ENCODE results near the gene RBM4. TPM values are rescaled to one million over a fixed set of nuclear protein-coding genes. Genes with fewer than 3 reads are reported as not detected.

Gene RBM4
- total RNA-seq, 1 experiment from 2014 or later: 245 TPM

GRCh38 chr11:66693356-66694055 lies 55.0 kb downstream of the RBM4 start:
- Histone ChIP-seq H3K36me3 (ENCODE audit: insufficient read depth, low read length, poor library complexity, severe bottlenecking) (no peaks in the 10 kb centered on the region), H3K9me3 (ENCODE audit: low read depth, low read length, poor library complexity, severe bottlenecking) (no peaks in the 10 kb centered on the region), H3K4me1 (ENCODE audit: insufficient read depth, low read length, poor library complexity, severe bottlenecking) (no peaks in the 10 kb centered on the region), H3K4me3 (ENCODE audit: low read depth, low read length, poor library complexity, severe bottlenecking) (no peak overlapping the region), H3K27me3 (replicated peaks; ENCODE audit: insufficient read depth, low read depth, low read length, poor library complexity) (no peaks in the 10 kb centered on the region), H3K27ac (ENCODE audit: low read depth, low read length, poor library complexity, severe bottlenecking) (no peak overlapping the region)
- ChIA-PET CTCF (interaction anchor here (3.1 kb wide), 1 partner anchor 141 kb away, joined by 8 read pairs; no protein-coding TSS in a partner anchor), POLR2A (ENCODE audit: low non-redundant PET) (no interaction called here)
- DNase-seq (ENCODE audit: low spot score): no peak
- TSS peak; percentile 44 for BruUV-seq (replicated peaks)
- intact Hi-C loops (cut with micrococcal nuclease; ENCODE audit: unreplicated experiment): loop anchor here (1.0 to 5.0 kb wide), 3 partner anchors 141 to 284 kb away; partner anchors contain the start of gene C11orf86
- TF ChIP-seq EZH2 (IDR thresholded peaks at IDR 0.05; ENCODE audit: borderline replicate concordance, low read depth, low read length, poor library complexity, severe bottlenecking) (no peak), CTCF (conservative IDR thresholded peaks at IDR 0.05; ENCODE audit: low read depth, low read length) (no peak)

- Histone ChIP-seq H3K27me3 (replicated peaks; ENCODE audit: insufficient read depth, low read depth, low read length, poor library complexity) (no peaks in the 10 kb centered on the region), H3K27ac (ENCODE audit: low read depth, low read length, poor library complexity, severe bottlenecking) (no peak overlapping the region), H3K4me3 (ENCODE audit: low read depth, low read length, poor library complexity, severe bottlenecking) (no peak overlapping the region), H3K36me3 (ENCODE audit: insufficient read depth, low read length, poor library complexity, severe bottlenecking) (no peaks in the 10 kb centered on the region), H3K9me3 (ENCODE audit: low read depth, low read length, poor library complexity, severe bottlenecking) (no peaks in the 10 kb centered on the region), H3K4me1 (ENCODE audit: insufficient read depth, low read length, poor library complexity, severe bottlenecking) (no peaks in the 10 kb centered on the region)
- TF ChIP-seq EZH2 (IDR thresholded peaks at IDR 0.05; ENCODE audit: borderline replicate concordance, low read depth, low read length, poor library complexity, severe bottlenecking) (no peak), CTCF (conservative IDR thresholded peaks at IDR 0.05; ENCODE audit: low read depth, low read length) (no peak)
- BruUV-seq (replicated peaks): no TSS peak
- intact Hi-C loops (cut with micrococcal nuclease; ENCODE audit: unreplicated experiment): loop anchor here (1.0 to 5.0 kb wide), 3 partner anchors 140 to 283 kb away; partner anchors contain the start of gene C11orf86
- DNase-seq (ENCODE audit: low spot score): no peak
- POLR2A ChIA-PET (ENCODE audit: low non-redundant PET): no interaction called here
- CTCF ChIA-PET: interaction anchor here (3.1 kb wide), 1 partner anchor 140 kb away, joined by 8 read pairs; no protein-coding TSS in a partner anchor
Measured at GRCh38 chr11:66694056-66694410, 55.5 kb downstream of the RBM4 start.

GRCh38 chr11:66694732-66695207 lies 56.3 kb downstream of the RBM4 start:
- H3K27ac ChIP-seq (ENCODE audit: low read depth, low read length, poor library complexity, severe bottlenecking): no peak overlapping the region
- no peaks in the 10 kb centered on the region for H3K27me3 ChIP-seq (replicated peaks; ENCODE audit: insufficient read depth, low read depth, low read length, poor library complexity)
- intact Hi-C loops (cut with micrococcal nuclease; ENCODE audit: unreplicated experiment): loop anchor here (1.0 to 5.0 kb wide), 3 partner anchors 140 to 283 kb away; partner anchors contain the start of gene C11orf86
- CTCF ChIA-PET: interaction anchor here (0.6 to 3.1 kb wide), 3 partner anchors 17 to 140 kb away, joined by 3 to 12 read pairs (median 8); no protein-coding TSS in a partner anchor
- DNase-seq (ENCODE audit: low spot score): peak; percentile 95
- no peak for TF ChIP-seq EZH2 (IDR thresholded peaks at IDR 0.05; ENCODE audit: borderline replicate concordance, low read depth, low read length, poor library complexity, severe bottlenecking)
- peak; percentile 99 for TF ChIP-seq CTCF (conservative IDR thresholded peaks at IDR 0.05; ENCODE audit: low read depth, low read length)
- no peaks in the 10 kb centered on the region for H3K36me3 ChIP-seq (ENCODE audit: insufficient read depth, low read length, poor library complexity, severe bottlenecking)
- BruUV-seq (replicated peaks): no TSS peak
- no peak overlapping the region for H3K4me3 ChIP-seq (ENCODE audit: low read depth, low read length, poor library complexity, severe bottlenecking)
- POLR2A ChIA-PET (ENCODE audit: low non-redundant PET): no interaction called here
- no peaks in the 10 kb centered on the region for H3K4me1 ChIP-seq (ENCODE audit: insufficient read depth, low read length, poor library complexity, severe bottlenecking)
- no peaks in the 10 kb centered on the region for H3K9me3 ChIP-seq (ENCODE audit: low read depth, low read length, poor library complexity, severe bottlenecking)

Other genes with a start within 250 kb of the RBM4 start
- gene NPAS4, start 217.7 kb upstream of the RBM4 start, total RNA-seq (2021): not detected in 2 replicates
- 96.5 and 97.9 TPM in 2 replicates for gene MRPL11, start 199.9 kb upstream of the RBM4 start, total RNA-seq (2021)
- 15.4 and 18.5 TPM in 2 replicates for gene PELI3, start 171.8 kb upstream of the RBM4 start, total RNA-seq (2021)
- gene DPP3, start 158.3 kb upstream of the RBM4 start, total RNA-seq (2021): 83.3 and 93.3 TPM in 2 replicates
- gene BBS1, start 128.1 kb upstream of the RBM4 start, total RNA-seq (2021): 40.5 and 48.4 TPM in 2 replicates
- gene ZDHHC24, start 92.7 kb upstream of the RBM4 start, total RNA-seq (2021): 9.7 and 12.2 TPM in 2 replicates
- not detected in 2 replicates for gene ACTN3, start 91.8 kb upstream of the RBM4 start, total RNA-seq (2021)
- 3.7 and 6.9 TPM in 2 replicates for gene CTSF, start 70.1 kb upstream of the RBM4 start, total RNA-seq (2021)
- gene CCDC87, start 45.6 kb upstream of the RBM4 start, total RNA-seq (2021): 0.90 and 1.1 TPM in 2 replicates
- gene CCS, start 45.5 kb upstream of the RBM4 start, total RNA-seq (2021): 43.8 and 56.8 TPM in 2 replicates
- 152 and 162 TPM in 2 replicates for gene RBM14, start 22.1 kb upstream of the RBM4 start, total RNA-seq (2021)
- gene RBM4B, start 39.2 kb downstream of the RBM4 start, total RNA-seq (2021): 35.0 and 40.5 TPM in 2 replicates
- 21.1 and 34.4 TPM in 2 replicates for gene SPTBN2, start 90.5 kb downstream of the RBM4 start, total RNA-seq (2021)
- gene RCE1, start 204.7 kb downstream of the RBM4 start, total RNA-seq (2021): 33.1 and 35.0 TPM in 2 replicates
- gene LRFN4, start 218.4 kb downstream of the RBM4 start, total RNA-seq (2021): 52.9 and 57.2 TPM in 2 replicates